Measurements from ENCODE around the gene RAB14.
A peak's percentile ranks its signal among the peaks of the same experiment; 100 is the strongest.

Gene RAB14

DNA sequence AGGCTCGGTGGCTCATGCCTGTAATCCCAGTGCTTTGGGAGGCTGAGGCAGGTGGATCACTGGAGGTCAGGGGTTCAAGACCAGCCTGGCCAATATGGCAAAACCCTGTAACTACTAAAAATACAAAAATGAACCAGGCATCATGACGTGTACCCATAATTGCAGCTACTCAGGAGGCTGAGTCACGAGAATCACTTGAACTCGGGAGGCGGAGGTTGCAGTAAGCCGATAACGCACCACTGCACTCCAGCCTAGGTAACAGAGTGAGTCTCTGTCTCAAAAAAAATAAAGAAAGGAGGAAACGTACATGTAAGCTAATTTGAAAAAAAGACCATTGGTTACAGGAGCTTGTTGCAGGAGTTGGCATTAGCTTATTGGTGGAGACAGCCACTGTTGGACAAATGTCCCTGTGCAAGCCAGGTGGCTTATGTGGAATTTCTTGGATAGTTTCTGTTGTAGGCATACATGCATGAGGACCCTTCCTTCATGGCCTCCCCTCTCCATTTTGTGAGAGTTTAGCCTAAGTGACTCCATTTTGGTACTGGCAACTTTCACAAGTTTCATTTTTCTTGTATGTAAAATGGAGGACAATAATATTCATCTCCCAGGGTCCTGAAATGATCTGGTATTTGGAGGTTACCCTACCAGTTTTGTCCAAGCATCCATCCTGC, 16.8 kb upstream of the RAB14 start:
- no peak for DNase-seq

GRCh38 chr9:121217609-121218292, 16.1 kb upstream of the RAB14 start:
- peak; percentile 67 for DNase-seq

DNA sequence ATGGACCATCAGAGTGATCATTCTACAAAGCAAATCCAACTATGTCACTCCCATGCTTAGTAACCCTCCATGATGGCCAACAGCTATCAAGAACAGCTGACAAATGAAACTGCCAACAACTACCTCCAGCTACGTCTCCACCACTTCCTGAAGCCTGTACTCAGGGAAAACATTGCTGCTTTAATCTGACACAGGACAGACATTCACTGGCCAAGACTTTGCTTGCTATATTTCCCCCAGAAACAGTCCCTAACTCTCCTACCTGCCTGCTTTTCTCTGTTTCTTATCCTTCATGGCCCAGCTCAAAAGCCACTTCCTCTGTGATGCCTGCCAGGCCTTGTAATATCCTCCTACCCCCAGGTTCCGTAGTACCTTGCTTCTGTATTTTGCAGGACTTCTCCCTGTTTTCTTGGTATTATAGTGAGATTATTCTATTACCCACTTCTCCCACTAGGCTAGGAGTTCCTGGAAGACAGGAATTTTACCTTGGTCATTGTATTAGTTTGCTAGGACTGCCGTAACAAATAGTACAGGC, 14.7 kb upstream of the RAB14 start:
- no peak for DNase-seq

- no peak for DNase-seq
Measured at GRCh38 chr9:121214005-121214404, 12.3 kb upstream of the RAB14 start.

- peak; percentile 80 for DNase-seq
Measured at GRCh38 chr9:121213136-121213806, 11.6 kb upstream of the RAB14 start.

- no peak for DNase-seq
Measured at GRCh38 chr9:121210536-121210935, 8.9 kb upstream of the RAB14 start.

- DNase-seq, result no peak
Measured at GRCh38 chr9:121207371-121207940, 5.8 kb upstream of the RAB14 start.

- no peak for DNase-seq
Measured at GRCh38 chr9:121206516-121207370, 5.1 kb upstream of the RAB14 start.

DNA sequence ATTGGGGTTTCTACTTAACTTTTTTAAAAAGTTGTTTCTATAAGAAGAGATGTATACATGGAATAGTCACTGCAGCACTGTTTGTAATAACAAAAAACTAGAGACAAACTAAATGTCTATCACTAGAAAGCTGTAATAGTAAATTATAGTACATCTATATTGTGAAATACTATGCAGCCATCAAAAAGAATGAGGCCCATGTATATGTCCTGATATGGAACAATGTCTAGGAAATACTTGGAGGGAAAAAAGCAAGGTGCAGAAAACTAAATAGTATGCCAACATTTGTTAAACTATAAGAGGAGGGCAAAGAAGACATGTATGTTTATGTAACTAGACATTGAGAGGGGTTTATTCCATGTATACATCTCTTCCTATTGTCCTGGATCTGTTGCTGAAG, 2.9 kb upstream of the RAB14 start:
- no peak for DNase-seq

DNA sequence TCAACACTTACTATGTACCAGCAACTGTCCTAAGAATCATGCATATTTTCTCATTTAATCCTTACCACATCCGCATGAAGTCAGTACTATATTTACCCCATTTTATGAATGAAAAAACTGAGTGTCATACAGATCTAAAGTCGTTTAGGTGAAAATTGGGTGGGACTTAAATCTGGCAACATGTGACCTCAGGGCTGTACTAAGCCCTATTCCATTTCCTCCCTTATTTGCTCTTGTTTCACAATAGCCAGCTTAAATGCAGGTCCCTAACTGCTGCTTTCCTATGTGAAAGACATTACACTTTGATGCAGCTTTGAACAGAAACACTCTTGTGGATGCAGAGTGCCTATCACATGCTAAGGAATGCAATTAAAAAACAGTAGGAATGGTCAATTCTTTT, 2.5 kb upstream of the RAB14 start:
- no peak for DNase-seq

- DNase-seq, result peak; percentile 9
Measured at GRCh38 chr9:121201045-121201737, 478 bp downstream of the RAB14 start.

DNA sequence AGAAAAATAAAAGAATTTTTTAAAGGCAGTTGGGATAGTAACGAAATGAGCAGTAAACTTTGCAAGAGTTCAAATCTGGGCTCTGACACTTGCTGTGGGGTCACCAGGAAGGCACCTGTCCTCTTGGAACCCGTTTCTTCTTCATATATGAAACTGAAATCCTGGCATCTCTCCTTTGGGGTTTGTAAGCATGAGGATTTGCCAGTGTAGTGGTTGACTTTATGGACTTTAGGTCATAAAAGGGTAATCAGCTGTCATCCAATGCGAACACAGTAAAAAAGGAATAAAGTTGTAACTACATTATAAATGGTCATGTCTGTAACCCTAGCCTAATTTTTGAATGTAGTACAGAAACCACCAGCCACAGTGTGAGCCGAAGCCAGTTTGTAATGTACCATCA, 1.3 kb downstream of the RAB14 start:
- no peak for DNase-seq

DNA sequence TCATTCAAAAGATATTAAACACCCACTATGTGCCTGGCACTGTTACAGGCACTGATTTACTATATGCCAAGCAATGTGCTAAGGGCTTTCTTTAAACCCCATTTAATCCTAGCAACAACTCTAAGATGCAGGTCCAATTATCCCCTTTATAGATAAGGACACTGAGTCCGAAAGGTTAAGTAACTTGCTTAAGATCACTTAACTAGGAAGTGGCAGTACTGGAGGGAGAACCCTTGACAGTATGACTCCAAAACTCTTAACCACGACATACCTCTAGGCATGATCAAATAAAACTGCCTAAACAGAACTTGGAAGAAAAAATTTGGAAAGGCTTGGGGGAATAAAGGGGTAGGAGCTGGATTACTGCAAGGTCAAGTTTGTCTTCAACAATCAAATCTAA, 1.7 kb downstream of the RAB14 start:
- peak; percentile 35 for DNase-seq

DNA sequence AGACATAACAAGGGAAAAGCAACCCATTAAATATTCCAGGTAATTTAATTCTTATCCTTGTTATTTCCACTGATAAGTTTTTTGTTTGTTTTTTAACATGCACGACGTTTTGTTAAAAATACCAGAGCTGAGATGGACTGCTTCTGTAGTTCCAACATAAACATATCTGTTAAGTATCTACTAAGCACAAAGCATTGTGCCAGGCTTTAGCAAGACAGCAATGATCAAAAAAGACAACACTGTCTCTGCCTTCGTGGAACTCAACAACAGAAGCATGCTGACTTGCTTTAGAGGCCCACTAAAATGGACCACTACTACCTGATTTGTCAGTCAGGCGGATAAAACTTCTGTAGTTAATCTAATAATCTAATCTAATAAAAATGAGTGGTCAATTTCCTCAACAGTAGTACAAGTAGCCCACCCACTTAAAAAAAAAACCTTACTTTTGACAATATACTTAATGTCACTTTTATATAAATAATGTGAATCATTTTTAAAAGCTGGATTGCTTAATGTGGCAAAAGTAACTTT, 3.1 kb downstream of the RAB14 start:
- no peak for DNase-seq

GRCh38 chr9:121197132-121197531, 4.5 kb downstream of the RAB14 start:
- no peak for DNase-seq

DNA sequence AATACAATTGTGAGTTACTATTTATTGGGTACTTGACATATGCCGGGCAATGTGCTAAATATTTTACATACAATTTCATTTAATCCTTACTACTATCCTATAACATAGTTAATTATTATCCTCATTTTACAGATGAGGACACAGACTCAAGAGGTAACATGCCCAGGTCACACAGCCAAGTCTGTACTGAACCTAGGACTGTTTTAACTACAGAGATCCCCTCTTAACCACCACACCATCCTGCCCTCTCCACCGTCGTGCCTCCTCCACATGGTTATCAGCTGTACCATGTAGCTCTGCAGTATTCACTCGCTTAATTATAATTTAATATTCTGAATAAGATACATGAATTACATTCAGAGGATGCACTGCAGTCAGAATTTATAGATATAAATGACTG, 5.3 kb downstream of the RAB14 start:
- DNase-seq, result no peak

GRCh38 chr9:121194730-121195129, 6.9 kb downstream of the RAB14 start:
- no peak for DNase-seq

GRCh38 chr9:121192959-121193640, 8.6 kb downstream of the RAB14 start:
- DNase-seq, result no peak

GRCh38 chr9:121192518-121192917, 9.2 kb downstream of the RAB14 start:
- no peak for DNase-seq

GRCh38 chr9:121191235-121191634, 10.4 kb downstream of the RAB14 start:
- no peak for DNase-seq

GRCh38 chr9:121189660-121190059, 12.0 kb downstream of the RAB14 start:
- DNase-seq, result no peak
